OCI-LY3 (cell line): ENCODE data around the gene SPECC1.
"Not testable (repeated sequence)": the region's sequence is repeated elsewhere in the genome, so short reads cannot be mapped to it uniquely, and the experiment has no call there.

Experiments
- H2AFZ ChIP-seq: fragments of 200-600, 300-600 bp; shearing (Covaris generic); 2 replicates; pipeline ENCODE4 v1.6.0; 2014; ENCODE audit warnings: antibody characterized with exemption, low read depth, low read length
- H3K27ac ChIP-seq: fragments of 200-600, 300-600 bp; sonication (generic); 2 replicates; pipeline ENCODE4 v1.5.1; 2014; ENCODE audit warnings: mild to moderate bottlenecking, low read length, moderate library complexity, mixed read lengths
- H3K27me3 ChIP-seq: fragments of 200-600, 300-600 bp; sonication (generic); 2 replicates; pipeline ENCODE4 v1.6.1; 2014; ENCODE audit warnings: low read depth, low read length, mixed read lengths
- H3K36me3 ChIP-seq: fragments of 200-600, 300-600 bp; sonication (generic); replicated peaks from 2 replicates; pipeline ENCODE3; 2014; ENCODE audit warnings: low read depth, low read length, mixed read lengths
- H3K4me1 ChIP-seq: fragments of 300-600, 200-600 bp; sonication (generic); 2 replicates; pipeline ENCODE4 v1.6.1; 2014; ENCODE audit warnings: low read length, mixed read lengths
- H3K4me2 ChIP-seq: fragments of 200-600, 300-600 bp; sonication (generic); 2 replicates; pipeline ENCODE4 v1.6.1; 2014; ENCODE audit warnings: low read length, mixed read lengths
- H3K4me3 ChIP-seq: fragments of 300-600, 200-600 bp; sonication (generic); 2 replicates; pipeline ENCODE4 v1.5.1; 2014; ENCODE audit warnings: antibody characterized with exemption, mild to moderate bottlenecking, low read length, moderate library complexity
- H3K79me2 ChIP-seq: fragments of 300-600, 200-600 bp; shearing (Covaris generic); 2 replicates; pipeline ENCODE4 v1.6.1; 2014; ENCODE audit warnings: mild to moderate bottlenecking, low read length, mixed read lengths
- H3K9ac ChIP-seq: fragments of 300-600, 200-600 bp; shearing (Covaris generic); 2 replicates; pipeline ENCODE4 v1.6.0; 2014; ENCODE audit warnings: mild to moderate bottlenecking, low read length, moderate library complexity
- H3K9me3 ChIP-seq: fragments of 200-600, 300-600 bp; shearing (Covaris generic); 2 replicates; pipeline ENCODE4 v1.6.1; 2014; ENCODE audit warnings: low read length, mixed read lengths; ENCODE audit not compliant: insufficient read depth
- H4K20me1 ChIP-seq: fragments of 200-600, 300-600 bp; sonication (generic); 2 replicates; pipeline ENCODE4 v1.6.1; 2016; ENCODE audit warnings: low read length, mixed read lengths; ENCODE audit not compliant: insufficient read depth
- EZH2phosphoT487 ChIP-seq: fragments of 200-600 bp; shearing (Covaris generic); IDR thresholded peaks from 2 replicates; pipeline ENCODE4 v1.6.1; 2018; ENCODE audit warnings: antibody characterized with exemption, mixed run types, low read depth
- TF ChIP-seq, protein P1 (sequence below): fragments of 200-600, 300-600 bp; sonication (generic); IDR thresholded peaks from 2 replicates; pipeline ENCODE4 v1.5.1; 2014; ENCODE audit warnings: antibody characterized with exemption, low read length, low read depth

SPECC1 gene

DNA sequence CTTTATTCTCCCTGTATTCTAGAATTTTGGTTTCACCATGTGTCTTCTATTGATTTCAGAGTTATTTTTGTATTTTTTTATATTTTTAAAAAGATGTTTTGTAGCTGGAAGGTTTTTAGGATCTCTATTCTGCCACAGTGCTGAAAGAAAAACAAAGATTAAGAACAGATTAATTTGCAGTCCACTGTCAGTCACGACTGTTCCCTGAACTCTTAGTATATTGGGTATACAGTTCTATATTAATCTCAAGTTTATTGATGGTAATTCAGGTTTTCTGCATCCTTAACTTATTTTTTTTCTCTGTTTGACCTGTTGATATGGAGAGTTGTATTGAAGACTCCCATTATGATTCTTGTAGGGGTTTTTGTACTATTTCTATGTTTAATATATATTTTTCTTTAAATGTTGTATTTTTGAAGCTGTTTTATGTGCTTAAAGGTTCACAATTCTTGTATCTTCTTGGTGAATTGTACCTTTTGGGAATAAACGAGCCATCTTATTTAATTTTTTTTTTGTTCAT, 2.9 kb downstream of the SPECC1 start:
- no peak overlapping the region for H2AFZ ChIP-seq
- no peak overlapping the region for H3K4me3 ChIP-seq
- H3K27ac ChIP-seq: no peak overlapping the region
- peaks cover 6% of the 10 kb centered on the region; the same call in 1 of the 2 replicates for H3K4me1 ChIP-seq
- no peaks in the 10 kb centered on the region for H3K27me3 ChIP-seq
- TF ChIP-seq, protein P1, sequence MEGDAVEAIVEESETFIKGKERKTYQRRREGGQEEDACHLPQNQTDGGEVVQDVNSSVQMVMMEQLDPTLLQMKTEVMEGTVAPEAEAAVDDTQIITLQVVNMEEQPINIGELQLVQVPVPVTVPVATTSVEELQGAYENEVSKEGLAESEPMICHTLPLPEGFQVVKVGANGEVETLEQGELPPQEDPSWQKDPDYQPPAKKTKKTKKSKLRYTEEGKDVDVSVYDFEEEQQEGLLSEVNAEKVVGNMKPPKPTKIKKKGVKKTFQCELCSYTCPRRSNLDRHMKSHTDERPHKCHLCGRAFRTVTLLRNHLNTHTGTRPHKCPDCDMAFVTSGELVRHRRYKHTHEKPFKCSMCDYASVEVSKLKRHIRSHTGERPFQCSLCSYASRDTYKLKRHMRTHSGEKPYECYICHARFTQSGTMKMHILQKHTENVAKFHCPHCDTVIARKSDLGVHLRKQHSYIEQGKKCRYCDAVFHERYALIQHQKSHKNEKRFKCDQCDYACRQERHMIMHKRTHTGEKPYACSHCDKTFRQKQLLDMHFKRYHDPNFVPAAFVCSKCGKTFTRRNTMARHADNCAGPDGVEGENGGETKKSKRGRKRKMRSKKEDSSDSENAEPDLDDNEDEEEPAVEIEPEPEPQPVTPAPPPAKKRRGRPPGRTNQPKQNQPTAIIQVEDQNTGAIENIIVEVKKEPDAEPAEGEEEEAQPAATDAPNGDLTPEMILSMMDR: no peak
- no peak for TF ChIP-seq EZH2phosphoT487
- H3K79me2 ChIP-seq: no peaks in the 10 kb centered on the region
- H3K9ac ChIP-seq: no peak overlapping the region
- H3K9me3 ChIP-seq: no peaks in the 10 kb centered on the region
- no peaks in the 10 kb centered on the region for H4K20me1 ChIP-seq
- no peak overlapping the region for H3K4me2 ChIP-seq
- H3K36me3 ChIP-seq: no peaks in the 10 kb centered on the region

DNA sequence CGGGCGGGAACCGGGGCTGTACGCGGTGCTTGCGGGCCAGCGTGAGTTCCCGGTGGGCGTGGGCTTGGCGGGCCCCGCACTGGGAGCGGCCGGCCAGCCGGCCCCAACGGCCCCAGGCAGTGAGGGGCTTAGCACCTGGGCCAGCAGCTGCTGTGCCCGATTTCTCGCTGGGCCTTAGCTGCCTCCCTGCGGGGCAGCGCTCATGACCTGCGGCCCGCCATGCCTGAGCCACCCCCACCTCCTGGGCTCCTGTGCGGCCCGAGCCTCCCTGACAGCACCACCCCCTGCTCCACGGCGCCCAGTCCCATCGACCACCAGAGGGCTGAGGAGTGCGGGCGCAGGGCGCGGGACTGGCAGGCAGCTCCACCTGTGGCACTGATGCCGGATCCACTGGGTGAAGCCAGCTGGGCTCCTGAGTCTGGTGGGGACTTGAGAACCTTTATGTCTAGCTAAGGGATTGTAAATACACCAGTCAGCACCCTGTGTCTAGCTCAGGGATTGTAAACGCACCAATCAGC, 7.4 kb downstream of the SPECC1 start:
- not testable (repeated sequence) for H3K9ac ChIP-seq, H2AFZ ChIP-seq, H3K27me3 ChIP-seq, H3K4me3 ChIP-seq, H3K9me3 ChIP-seq, H3K79me2 ChIP-seq, H4K20me1 ChIP-seq, H3K4me2 ChIP-seq, H3K27ac ChIP-seq, H3K36me3 ChIP-seq
- peaks cover 11% of the 10 kb centered on the region for H3K4me1 ChIP-seq

DNA sequence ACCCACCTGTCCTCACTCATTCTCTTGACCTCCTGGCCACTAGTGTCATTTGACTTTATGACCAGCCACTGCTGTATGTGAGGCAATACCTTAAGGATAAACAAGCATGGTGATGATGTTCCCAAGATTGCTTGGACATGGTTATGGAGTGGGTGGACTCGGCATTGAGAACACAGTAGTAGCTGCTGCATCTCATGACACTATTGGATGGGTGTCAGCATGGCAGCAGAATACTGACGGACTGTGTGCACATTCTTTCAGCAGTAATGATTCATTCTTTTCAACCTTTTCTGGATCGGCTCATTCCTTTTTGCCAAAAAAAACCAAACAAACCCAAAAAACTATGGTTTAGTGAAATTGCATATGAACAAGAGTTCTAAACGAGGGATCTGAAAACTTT, 13.5 kb downstream of the SPECC1 start:
- Histone ChIP-seq H3K79me2 (no peaks in the 10 kb centered on the region), H3K27ac (no peak overlapping the region), H3K4me2 (no peak overlapping the region), H3K36me3 (no peaks in the 10 kb centered on the region), H3K27me3 (no peaks in the 10 kb centered on the region), H3K4me3 (no peak overlapping the region), H4K20me1 (no peaks in the 10 kb centered on the region), H3K9ac (no peak overlapping the region), H3K4me1 (peaks cover 14% of the 10 kb centered on the region), H2AFZ (no peak overlapping the region), H3K9me3 (no peaks in the 10 kb centered on the region)
- TF ChIP-seq EZH2phosphoT487: no peak
- TF ChIP-seq, protein P1: no peak

DNA sequence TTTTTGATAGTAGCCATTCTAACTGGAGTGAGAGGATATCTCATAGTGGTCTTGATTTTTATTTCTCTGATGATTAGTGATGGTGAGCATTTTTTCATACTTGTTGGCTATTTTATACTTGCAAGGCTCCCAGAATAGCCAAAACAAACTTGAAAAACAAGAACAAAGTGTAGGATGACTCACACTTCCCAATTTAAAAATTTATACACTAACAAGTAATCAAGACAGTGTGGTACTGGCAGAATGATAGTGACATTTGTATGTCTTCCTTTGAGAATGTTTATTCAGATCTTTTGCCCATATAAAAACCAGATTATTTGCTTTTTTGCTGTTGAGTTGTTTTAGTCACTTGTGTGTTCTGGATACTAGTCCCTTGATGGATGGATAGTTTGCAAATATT, 17.8 kb downstream of the SPECC1 start:
- no peak overlapping the region for H3K4me3 ChIP-seq
- TF ChIP-seq, protein P1: no peak
- no peak for TF ChIP-seq EZH2phosphoT487
- no peak overlapping the region for H3K9ac ChIP-seq
- H4K20me1 ChIP-seq: no peaks in the 10 kb centered on the region
- H3K27ac ChIP-seq: no peak overlapping the region
- H3K27me3 ChIP-seq: no peaks in the 10 kb centered on the region
- H3K36me3 ChIP-seq: no peaks in the 10 kb centered on the region
- H3K9me3 ChIP-seq: no peaks in the 10 kb centered on the region
- no peak overlapping the region for H3K4me2 ChIP-seq
- no peaks in the 10 kb centered on the region for H3K79me2 ChIP-seq
- H3K4me1 ChIP-seq: peaks cover 6% of the 10 kb centered on the region; the same call in 1 of the 2 replicates
- H2AFZ ChIP-seq: no peak overlapping the region
